SK-N-MC (cell line): ENCODE data around the gene CEND1.

Experiments used
- EZH2 ChIP-seq: fragments of 200-600 bp; sonication (generic); IDR thresholded peaks from one replicate; pipeline ENCODE4 v1.6.1; 2017; ENCODE audit warnings: antibody characterized with exemption
- POLR2AphosphoS5 ChIP-seq: IDR thresholded peaks from 2 replicates; pipeline ENCODE4 v1.6.1; 2012; ENCODE audit warnings: mild to moderate bottlenecking, low read depth, low read length, borderline replicate concordance

DNA sequence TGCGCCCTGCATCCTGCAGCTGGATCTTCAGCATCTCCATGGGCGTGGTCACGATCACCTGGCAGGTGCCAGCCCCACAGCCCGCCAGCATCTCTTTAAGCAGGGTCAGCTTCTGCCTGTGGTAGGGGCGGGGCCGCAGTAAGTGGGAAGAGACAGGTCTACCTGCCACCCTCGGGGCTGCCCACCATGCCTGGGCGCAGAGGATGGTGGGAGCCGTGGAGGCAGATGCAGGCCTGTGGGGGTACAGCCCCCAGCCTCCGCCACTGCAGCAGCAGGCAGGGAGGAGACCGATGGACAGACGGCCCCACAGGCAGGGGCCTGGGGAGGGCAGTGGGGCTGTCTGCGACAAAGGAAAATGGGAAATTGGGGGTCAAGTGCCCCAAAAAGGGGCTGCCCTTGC lies 3.0 kb upstream of the CEND1 start:
- no peak for TF ChIP-seq POLR2AphosphoS5
- TF ChIP-seq EZH2, result no peak
